GM12891 (cell line): ENCODE measurements around the gene MDN1.

Source experiments
- POLR2A ChIP-seq: IDR thresholded peaks from 2 replicates; pipeline ENCODE4 v1.6.1; 2011; ENCODE audit warnings: low read depth, low read length, control low read depth
- SPI1 ChIP-seq: IDR thresholded peaks from 2 replicates; pipeline ENCODE4 v1.6.1; 2011; ENCODE audit warnings: low read depth, low read length, control low read depth
- TAF1 ChIP-seq: IDR thresholded peaks from 2 replicates; pipeline ENCODE4 v1.6.1; 2011; ENCODE audit warnings: low read depth, low read length, control low read depth

DNA sequence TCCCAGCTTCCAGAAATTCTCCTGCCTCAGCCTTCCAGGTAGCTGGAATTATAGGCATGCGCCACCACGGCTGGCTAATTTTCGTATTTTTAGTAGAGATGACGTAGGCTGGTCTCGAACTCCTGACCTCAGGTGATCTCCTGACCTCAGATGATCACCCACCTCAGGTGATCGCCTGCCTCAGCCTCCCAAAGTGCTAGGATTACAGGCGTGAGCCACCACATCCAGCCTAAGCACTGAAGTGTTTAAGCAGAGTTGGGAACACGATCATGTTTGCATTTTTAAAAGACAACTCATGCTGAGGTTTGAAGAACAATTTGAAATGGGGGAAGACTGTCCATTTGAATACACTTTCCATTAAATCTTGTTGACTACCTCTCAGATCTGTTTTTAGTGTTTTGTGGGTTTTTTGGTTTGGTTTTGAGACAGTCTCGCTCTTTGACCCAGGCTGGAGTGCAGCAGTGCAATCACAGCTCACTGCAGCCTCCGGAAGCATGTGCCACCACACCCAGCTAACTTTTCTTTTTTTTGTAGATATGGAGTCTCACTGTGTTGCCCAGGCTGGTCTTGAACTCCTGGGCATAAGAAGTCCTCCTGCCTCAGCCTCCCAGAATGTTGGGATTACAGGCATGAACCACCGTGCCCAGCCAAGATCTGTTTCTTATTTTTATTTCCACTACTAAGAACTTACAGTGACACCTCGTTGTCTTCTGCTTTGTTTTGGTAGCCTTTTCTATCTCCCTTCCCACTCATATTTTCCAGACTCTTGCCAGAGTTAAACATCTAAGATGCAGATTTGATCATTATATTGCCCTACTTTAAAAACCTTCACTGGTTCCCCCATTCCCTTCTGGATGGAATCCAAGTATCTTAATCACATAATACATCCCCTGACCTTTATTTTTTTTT is 15.5 kb upstream of the MDN1 start:
- no peak for TF ChIP-seq TAF1
- no peak for TF ChIP-seq POLR2A
- TF ChIP-seq SPI1: no peak
